Panc1 (cell line): ENCODE results near the gene ELL2. TPM values are rescaled to one million over a fixed set of nuclear protein-coding genes. Genes with fewer than 3 reads are reported as not detected.

ENCODE experiments used
- ATAC-seq: fragments of 200-7000 bp; cut with Tn5 transposase; 2 replicates; pipeline ENCODE4 v1.9.1; 2020; ENCODE audit warnings: mild to moderate bottlenecking, moderate library complexity
- BruUV-seq: library from RNA; stranded (reverse); fragments of 400-500 nt; replicated peaks from 2 replicates; lab custom pipeline; 2021; lab: Mats Ljungman, UMichigan
- CTCF ChIA-PET: fragments of 300-600 bp; sonication (Branson Sonifier 250); formaldehyde crosslinking; loops from one replicate; lab custom pipeline; 2022; ENCODE audit warnings: antibody characterized with exemption; lab: Charles Lee
- POLR2A ChIA-PET: fragments of 300-600 bp; sonication (Branson Sonifier 250); formaldehyde crosslinking; loops from one replicate; lab custom pipeline; 2022; ENCODE audit warnings: antibody characterized with exemption; lab: Charles Lee
- DNase-seq: peaks from one replicate; pipeline ENCODE4 v3.0.0-alpha.2; 2010; ENCODE audit warnings: low read depth, low spot score
- H3K27ac ChIP-seq: 2 replicates; pipeline ENCODE4 v1.5.1; 2011; ENCODE audit warnings: mild to moderate bottlenecking, low read length, inconsistent platforms
- H3K27me3 ChIP-seq: fragments of 200-500 bp; sonication (Bioruptor generic); 2 replicates; pipeline ENCODE4 v1.6.0; 2014; ENCODE audit warnings: low read length, inconsistent platforms; ENCODE audit not compliant: control insufficient read depth, insufficient read depth
- H3K36me3 ChIP-seq: fragments of 200-500 bp; sonication (Bioruptor generic); 2 replicates; pipeline ENCODE4 v1.5.1; 2014; ENCODE audit warnings: inconsistent platforms, mild to moderate bottlenecking, low read length, moderate library complexity; ENCODE audit not compliant: control insufficient read depth, insufficient read depth
- H3K4me1 ChIP-seq: 2 replicates; pipeline ENCODE4 v1.5.1; 2011; ENCODE audit warnings: inconsistent platforms, mild to moderate bottlenecking, low read length, moderate library complexity; ENCODE audit not compliant: control insufficient read depth, insufficient read depth
- H3K4me3 ChIP-seq, 2 experiments: 2 replicates each; pipeline ENCODE4 v1.5.1; 2011 to 2012; ENCODE audit warnings: low read depth in 2 of 2, low read length in 2 of 2, mild to moderate bottlenecking in 2 of 2, inconsistent platforms in 1 of 2, moderate library complexity in 1 of 2
- H3K9me3 ChIP-seq: fragments of 200-500 bp; sonication (Bioruptor generic); 2 replicates; pipeline ENCODE4 v1.5.1; 2014; ENCODE audit warnings: low read depth, mild to moderate bottlenecking, inconsistent platforms, low read length, moderate library complexity; ENCODE audit not compliant: control insufficient read depth, insufficient read depth
- POLR2AphosphoS5 ChIP-seq: IDR thresholded peaks from 2 replicates; pipeline ENCODE4 v1.6.1; 2012; ENCODE audit warnings: mild to moderate bottlenecking, low read depth, low read length, moderate library complexity
- SIN3A ChIP-seq: IDR thresholded peaks from 2 replicates; pipeline ENCODE4 v1.6.1; 2012; ENCODE audit warnings: low read depth, mild to moderate bottlenecking, low read length, moderate library complexity, borderline replicate concordance; ENCODE audit not compliant: insufficient read depth
- TCF7L2 ChIP-seq: IDR thresholded peaks from 2 replicates; pipeline ENCODE4 v1.6.1; 2011; ENCODE audit warnings: mild to moderate bottlenecking, low read depth, low read length, inconsistent platforms
- in situ Hi-C: cut with HindIII; loops from 2 replicates; pipeline ENCODE4 v1.10.0; 2016; ENCODE audit warnings: low sequenced_read_pairs, low pct_unique_long_range_greater_than_20kb
- intact Hi-C: fragments of 100-400 bp; cut with micrococcal nuclease; formaldehyde crosslinking; loops from one replicate; pipeline ENCODE4 v1.10.0; 2022; ENCODE audit not compliant: unreplicated experiment
- total RNA-seq: library from RNA; stranded (reverse); gene quantifications from one replicate; pipeline ENCODE4 v1.2.1, GENCODE V29; 2021; ENCODE audit not compliant: unreplicated experiment
- TF ChIP-seq, protein P1 (sequence below): fragments of 450-650 bp; IDR thresholded peaks from 2 replicates; pipeline ENCODE4 v1.5.1; 2017; ENCODE audit warnings: mild to moderate bottlenecking
- TF ChIP-seq, protein P2 (sequence below), 2 experiments: IDR thresholded peaks; 2 replicates each; pipeline ENCODE4 v1.6.1; 2011 to 2012; ENCODE audit warnings: low read depth in 2 of 2, control low read depth in 1 of 2, low read length in 1 of 2, mild to moderate bottlenecking in 1 of 2, moderate library complexity in 1 of 2; ENCODE audit not compliant: insufficient read depth in 1 of 2

Gene ELL2
- total RNA-seq, 1 experiment from 2014 or later = 68.5 TPM

- TF ChIP-seq POLR2AphosphoS5 = no peak
- TF ChIP-seq, protein P1, sequence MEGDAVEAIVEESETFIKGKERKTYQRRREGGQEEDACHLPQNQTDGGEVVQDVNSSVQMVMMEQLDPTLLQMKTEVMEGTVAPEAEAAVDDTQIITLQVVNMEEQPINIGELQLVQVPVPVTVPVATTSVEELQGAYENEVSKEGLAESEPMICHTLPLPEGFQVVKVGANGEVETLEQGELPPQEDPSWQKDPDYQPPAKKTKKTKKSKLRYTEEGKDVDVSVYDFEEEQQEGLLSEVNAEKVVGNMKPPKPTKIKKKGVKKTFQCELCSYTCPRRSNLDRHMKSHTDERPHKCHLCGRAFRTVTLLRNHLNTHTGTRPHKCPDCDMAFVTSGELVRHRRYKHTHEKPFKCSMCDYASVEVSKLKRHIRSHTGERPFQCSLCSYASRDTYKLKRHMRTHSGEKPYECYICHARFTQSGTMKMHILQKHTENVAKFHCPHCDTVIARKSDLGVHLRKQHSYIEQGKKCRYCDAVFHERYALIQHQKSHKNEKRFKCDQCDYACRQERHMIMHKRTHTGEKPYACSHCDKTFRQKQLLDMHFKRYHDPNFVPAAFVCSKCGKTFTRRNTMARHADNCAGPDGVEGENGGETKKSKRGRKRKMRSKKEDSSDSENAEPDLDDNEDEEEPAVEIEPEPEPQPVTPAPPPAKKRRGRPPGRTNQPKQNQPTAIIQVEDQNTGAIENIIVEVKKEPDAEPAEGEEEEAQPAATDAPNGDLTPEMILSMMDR = no peak
- TF ChIP-seq TCF7L2 = no peak
- TF ChIP-seq SIN3A = no peak
- TF ChIP-seq, protein P2, sequence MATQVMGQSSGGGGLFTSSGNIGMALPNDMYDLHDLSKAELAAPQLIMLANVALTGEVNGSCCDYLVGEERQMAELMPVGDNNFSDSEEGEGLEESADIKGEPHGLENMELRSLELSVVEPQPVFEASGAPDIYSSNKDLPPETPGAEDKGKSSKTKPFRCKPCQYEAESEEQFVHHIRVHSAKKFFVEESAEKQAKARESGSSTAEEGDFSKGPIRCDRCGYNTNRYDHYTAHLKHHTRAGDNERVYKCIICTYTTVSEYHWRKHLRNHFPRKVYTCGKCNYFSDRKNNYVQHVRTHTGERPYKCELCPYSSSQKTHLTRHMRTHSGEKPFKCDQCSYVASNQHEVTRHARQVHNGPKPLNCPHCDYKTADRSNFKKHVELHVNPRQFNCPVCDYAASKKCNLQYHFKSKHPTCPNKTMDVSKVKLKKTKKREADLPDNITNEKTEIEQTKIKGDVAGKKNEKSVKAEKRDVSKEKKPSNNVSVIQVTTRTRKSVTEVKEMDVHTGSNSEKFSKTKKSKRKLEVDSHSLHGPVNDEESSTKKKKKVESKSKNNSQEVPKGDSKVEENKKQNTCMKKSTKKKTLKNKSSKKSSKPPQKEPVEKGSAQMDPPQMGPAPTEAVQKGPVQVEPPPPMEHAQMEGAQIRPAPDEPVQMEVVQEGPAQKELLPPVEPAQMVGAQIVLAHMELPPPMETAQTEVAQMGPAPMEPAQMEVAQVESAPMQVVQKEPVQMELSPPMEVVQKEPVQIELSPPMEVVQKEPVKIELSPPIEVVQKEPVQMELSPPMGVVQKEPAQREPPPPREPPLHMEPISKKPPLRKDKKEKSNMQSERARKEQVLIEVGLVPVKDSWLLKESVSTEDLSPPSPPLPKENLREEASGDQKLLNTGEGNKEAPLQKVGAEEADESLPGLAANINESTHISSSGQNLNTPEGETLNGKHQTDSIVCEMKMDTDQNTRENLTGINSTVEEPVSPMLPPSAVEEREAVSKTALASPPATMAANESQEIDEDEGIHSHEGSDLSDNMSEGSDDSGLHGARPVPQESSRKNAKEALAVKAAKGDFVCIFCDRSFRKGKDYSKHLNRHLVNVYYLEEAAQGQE (IDR thresholded peaks at IDR 0.05; ENCODE audit: insufficient read depth in 1 of 2, low read depth in 2 of 2, low read length in 1 of 2) = no peak
- Histone ChIP-seq H3K4me3 (no peak overlapping the region), H3K4me1 (peaks cover 4% of the 10 kb centered on the region; the same call in 1 of the 2 replicates), H3K36me3 (no peaks in the 10 kb centered on the region), H3K27me3 (no peaks in the 10 kb centered on the region), H3K9me3 (no peaks in the 10 kb centered on the region), H3K27ac (no peak overlapping the region)
- ChIA-PET CTCF (no interaction called here), POLR2A (no interaction called here)
- intact Hi-C loops = no loop called here
- DNase-seq = no peak
- ATAC-seq = no peak
- in situ Hi-C loops = no loop called here
- BruUV-seq = no TSS peak
Measured at GRCh38 chr5:95923918-95924544, 37.6 kb downstream of the ELL2 start.

- Histone ChIP-seq H3K27me3 (no peaks in the 10 kb centered on the region), H3K9me3 (no peaks in the 10 kb centered on the region), H3K4me3 (no peak overlapping the region), H3K36me3 (peaks cover 2% of the 10 kb centered on the region; the same call in 1 of the 2 replicates), H3K4me1 (no peaks in the 10 kb centered on the region; the same call in 1 of the 2 replicates), H3K27ac (no peak overlapping the region)
- intact Hi-C loops = no loop called here
- TF ChIP-seq SIN3A = no peak
- TF ChIP-seq, protein P1 = no peak
- TF ChIP-seq POLR2AphosphoS5 = no peak
- no peak for TF ChIP-seq TCF7L2
- TF ChIP-seq, protein P2 (IDR thresholded peaks at IDR 0.05; ENCODE audit: insufficient read depth in 1 of 2, low read depth in 2 of 2, low read length in 1 of 2) = no peak
- ATAC-seq = no peak
- no peak for DNase-seq
- ChIA-PET CTCF (interaction anchor here (0.7 kb wide), 1 partner anchor 9 kb away, joined by 9 read pairs; no protein-coding TSS in a partner anchor), POLR2A (no interaction called here)
- BruUV-seq = no TSS peak
- in situ Hi-C loops = no loop called here
Measured at GRCh38 chr5:95922798-95923197, 38.9 kb downstream of the ELL2 start.
